RKO (cell line): ENCODE results near the gene OR10A2.
"Not testable (repeated sequence)": the region's sequence is repeated elsewhere in the genome, so short reads cannot be mapped to it uniquely, and the experiment has no call there.

ENCODE experiments used
- DNase-seq: peaks from one replicate; pipeline ENCODE4 v3.0.0-alpha.2; 2016; ENCODE audit warnings: low spot score

OR10A2 gene

GRCh38 chr11:6862961-6863360, at the start of gene OR10A2:
OR10A2 (plus strand) TSS chr11:6863057; CDS start chr11:6869755, 6,698 bp downstream.
- peak; percentile 7 for DNase-seq

- no peak for DNase-seq
Observed at GRCh38 chr11:6813656-6814055, 49.2 kb upstream of the OR10A2 start.

GRCh38 chr11:6817694-6818093, 45.2 kb upstream of the OR10A2 start:
- peak; percentile 22 for DNase-seq

- no peak for DNase-seq
Observed at GRCh38 chr11:6818967-6819366, 43.9 kb upstream of the OR10A2 start.

- no peak for DNase-seq
Observed at GRCh38 chr11:6824136-6824823, 38.6 kb upstream of the OR10A2 start.

- DNase-seq = peak; percentile 12
Observed at GRCh38 chr11:6825231-6825744, 37.6 kb upstream of the OR10A2 start.

- DNase-seq = no peak
Observed at GRCh38 chr11:6828103-6828502, 34.8 kb upstream of the OR10A2 start.

- no peak for DNase-seq
Observed at GRCh38 chr11:6833356-6833755, 29.5 kb upstream of the OR10A2 start.

- DNase-seq = no peak
Observed at GRCh38 chr11:6834021-6834420, 28.8 kb upstream of the OR10A2 start.

- DNase-seq = no peak
Observed at GRCh38 chr11:6841694-6842093, 21.2 kb upstream of the OR10A2 start.

GRCh38 chr11:6843670-6844069, 19.2 kb upstream of the OR10A2 start:
- DNase-seq = no peak

GRCh38 chr11:6844356-6844755, 18.5 kb upstream of the OR10A2 start:
- DNase-seq = no peak

- DNase-seq = no peak
Observed at GRCh38 chr11:6845383-6845782, 17.5 kb upstream of the OR10A2 start, which contains the start of gene OR10A5. OR10A5 (plus strand) TSS chr11:6845683; CDS start chr11:6845683, 0 bp downstream.

GRCh38 chr11:6850526-6850925, 12.3 kb upstream of the OR10A2 start:
- DNase-seq = no peak

GRCh38 chr11:6854801-6855200, 8.1 kb upstream of the OR10A2 start:
- DNase-seq = not testable (repeated sequence)

- peak; percentile 51 for DNase-seq
Observed at GRCh38 chr11:6855971-6856541, 6.8 kb upstream of the OR10A2 start.

- DNase-seq = peak; percentile 71
Observed at GRCh38 chr11:6856871-6857270, 6.0 kb upstream of the OR10A2 start.

GRCh38 chr11:6864438-6864837, 1.6 kb downstream of the OR10A2 start:
- peak; percentile 17 for DNase-seq

GRCh38 chr11:6871278-6871677, 8.4 kb downstream of the OR10A2 start:
- no peak for DNase-seq

- peak; percentile 3 for DNase-seq
Observed at GRCh38 chr11:6875761-6876160, 12.9 kb downstream of the OR10A2 start.

GRCh38 chr11:6876325-6876724, 13.5 kb downstream of the OR10A2 start, which contains the start of gene OR10A4:
OR10A4 (plus strand) TSS chr11:6876625; CDS start chr11:6876648, 23 bp downstream.
- DNase-seq = no peak

GRCh38 chr11:6876914-6877313, 14.1 kb downstream of the OR10A2 start:
- no peak for DNase-seq

GRCh38 chr11:6882751-6883150, 19.9 kb downstream of the OR10A2 start:
- no peak for DNase-seq
